HG02870 (cell line): ENCODE results near the gene MRPS18B.
"Not testable (repeated sequence)": the region's sequence is repeated elsewhere in the genome, so short reads cannot be mapped to it uniquely, and the experiment has no call there.

Experiments
- ATAC-seq: cut with Tn5 transposase; IDR thresholded peaks from one replicate; pipeline ENCODE4 v1.9.1; 2021; ENCODE audit warnings: mild to moderate bottlenecking, moderate library complexity; ENCODE audit not compliant: unreplicated experiment

Gene MRPS18B

GRCh38 chr6:30617565-30618269, at the start of gene MRPS18B:
MRPS18B (plus strand) TSS chr6:30617840; CDS start chr6:30617866, 26 bp downstream.
- ATAC-seq = peak; percentile 70

- no peak for ATAC-seq
Observed at GRCh38 chr6:30568245-30568644, 49.4 kb upstream of the MRPS18B start.

DNA sequence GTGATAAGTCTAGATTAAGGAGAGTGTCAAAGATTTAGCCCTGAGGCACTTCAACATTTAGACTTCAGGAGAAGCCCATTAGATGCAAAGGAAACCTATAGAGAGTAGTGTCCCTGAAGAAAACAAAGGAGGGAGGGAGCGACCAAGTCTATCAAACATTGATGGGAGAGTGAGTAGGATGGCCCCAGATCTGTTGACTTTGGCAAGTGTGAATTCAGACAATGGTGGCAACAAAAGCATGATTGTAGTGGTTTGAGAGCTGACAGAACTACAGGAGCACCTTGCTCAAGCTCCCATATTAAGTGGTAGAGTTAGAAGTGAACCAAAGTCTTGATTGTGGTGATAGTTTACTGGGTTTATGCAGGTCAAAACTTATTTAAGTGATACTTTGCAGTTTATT, 47.4 kb upstream of the MRPS18B start:
- ATAC-seq = no peak

- peak; percentile 18 for ATAC-seq
Observed at GRCh38 chr6:30570740-30571074, 46.9 kb upstream of the MRPS18B start.

DNA sequence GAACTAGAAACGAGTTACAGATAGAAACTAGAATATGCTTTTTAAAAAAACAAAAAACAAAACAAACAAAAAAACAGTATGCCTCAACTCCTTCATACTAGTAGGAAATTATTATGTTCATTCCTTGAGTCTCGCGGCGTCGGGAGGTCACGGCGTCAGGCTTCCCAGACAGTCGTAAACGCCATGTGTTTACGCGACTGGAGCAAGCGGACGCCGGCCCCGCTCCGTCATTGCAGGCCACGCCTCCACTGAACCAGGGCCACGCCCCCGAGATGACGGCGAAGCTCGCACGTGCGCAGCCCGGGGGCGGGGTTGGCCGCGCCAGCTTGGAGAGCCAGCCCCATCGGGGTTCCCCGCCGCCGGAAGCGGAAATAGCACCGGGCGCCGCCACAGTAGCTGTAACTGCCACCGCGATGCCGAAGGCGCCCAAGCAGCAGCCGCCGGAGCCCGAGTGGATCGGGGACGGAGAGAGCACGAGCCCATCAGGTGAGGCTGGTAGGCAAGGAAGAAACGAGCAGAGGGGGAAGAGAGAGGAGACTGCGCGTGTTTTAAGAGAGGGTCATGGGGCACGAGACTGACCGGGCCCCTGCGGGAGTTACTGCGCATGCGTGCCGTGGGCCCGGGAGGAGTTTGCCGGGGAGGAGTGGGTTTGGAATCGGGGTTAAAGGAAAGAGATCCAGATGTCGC, 46.4 kb upstream of the MRPS18B start, which contains the start of gene ABCF1:
ABCF1 (plus strand) TSS at position 368 of the 687 bp plus-strand sequence; CDS start at position 414, 46 bp downstream.
- peak; percentile 87 for ATAC-seq

- ATAC-seq = no peak
Observed at GRCh38 chr6:30571762-30572082, 45.9 kb upstream of the MRPS18B start.

GRCh38 chr6:30572148-30572547, 45.5 kb upstream of the MRPS18B start:
- no peak for ATAC-seq

GRCh38 chr6:30573113-30573512, 44.5 kb upstream of the MRPS18B start:
- ATAC-seq = no peak

- ATAC-seq = no peak
Observed at GRCh38 chr6:30578051-30578450, 39.6 kb upstream of the MRPS18B start.

- ATAC-seq = no peak
Observed at GRCh38 chr6:30583921-30584320, 33.7 kb upstream of the MRPS18B start.

DNA sequence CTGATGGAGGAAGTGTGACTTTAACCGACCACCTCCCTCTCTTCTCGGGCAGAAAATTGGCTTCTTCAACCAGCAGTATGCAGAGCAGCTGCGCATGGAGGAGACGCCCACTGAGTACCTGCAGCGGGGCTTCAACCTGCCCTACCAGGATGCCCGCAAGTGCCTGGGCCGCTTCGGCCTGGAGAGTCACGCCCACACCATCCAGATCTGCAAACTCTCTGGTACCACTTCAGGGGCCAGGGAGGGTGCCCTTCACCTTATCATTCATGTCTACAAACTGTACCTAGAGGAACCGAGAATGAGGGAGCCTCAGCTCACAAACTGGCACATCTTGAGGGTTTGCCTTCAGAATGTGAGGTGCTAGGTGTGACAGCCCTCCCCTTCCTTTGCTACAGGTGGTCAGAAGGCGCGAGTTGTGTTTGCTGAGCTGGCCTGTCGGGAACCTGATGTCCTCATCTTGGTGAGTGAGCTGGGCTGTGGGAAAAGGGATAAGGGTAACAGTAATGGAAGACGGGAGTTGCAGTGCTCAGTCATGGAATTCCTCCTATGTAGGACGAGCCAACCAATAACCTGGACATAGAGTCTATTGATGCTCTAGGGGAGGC, 27.8 kb upstream of the MRPS18B start:
- ATAC-seq = no peak

GRCh38 chr6:30590509-30590908, 27.1 kb upstream of the MRPS18B start:
- ATAC-seq = no peak

- no peak for ATAC-seq
Observed at GRCh38 chr6:30591008-30591407, 26.6 kb upstream of the MRPS18B start.

- no peak for ATAC-seq
Observed at GRCh38 chr6:30592287-30592686, 25.4 kb upstream of the MRPS18B start.

GRCh38 chr6:30597315-30598144, 20.1 kb upstream of the MRPS18B start:
- not testable (repeated sequence) for ATAC-seq

- no peak for ATAC-seq
Observed at GRCh38 chr6:30598912-30599624, 18.6 kb upstream of the MRPS18B start.

GRCh38 chr6:30599625-30600324, 17.9 kb upstream of the MRPS18B start:
- ATAC-seq = no peak

DNA sequence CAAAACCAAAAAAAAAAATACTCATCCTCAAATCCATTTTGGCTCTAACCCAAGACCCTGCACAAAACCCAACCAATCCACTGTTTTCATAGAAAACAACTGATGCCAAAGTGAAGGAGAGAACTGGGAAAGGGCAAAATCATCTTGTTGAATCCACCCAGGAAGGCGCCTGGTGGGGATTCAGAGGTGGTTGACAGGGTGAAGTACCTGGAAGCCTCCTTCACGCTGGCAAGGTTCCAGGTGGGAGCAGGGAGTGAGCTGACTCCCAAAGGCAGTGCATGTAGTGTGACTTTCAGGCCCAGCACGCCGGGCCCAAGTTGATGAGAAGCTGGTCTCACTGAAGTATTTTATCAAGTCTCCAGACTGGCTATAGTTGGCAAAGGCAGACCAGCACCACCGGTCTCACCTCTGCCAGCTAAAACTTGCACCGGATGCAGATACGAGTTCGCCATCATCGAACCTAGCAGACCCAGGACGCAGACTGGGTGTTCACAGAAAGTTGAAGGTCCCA, 17.1 kb upstream of the MRPS18B start:
- ATAC-seq = no peak

DNA sequence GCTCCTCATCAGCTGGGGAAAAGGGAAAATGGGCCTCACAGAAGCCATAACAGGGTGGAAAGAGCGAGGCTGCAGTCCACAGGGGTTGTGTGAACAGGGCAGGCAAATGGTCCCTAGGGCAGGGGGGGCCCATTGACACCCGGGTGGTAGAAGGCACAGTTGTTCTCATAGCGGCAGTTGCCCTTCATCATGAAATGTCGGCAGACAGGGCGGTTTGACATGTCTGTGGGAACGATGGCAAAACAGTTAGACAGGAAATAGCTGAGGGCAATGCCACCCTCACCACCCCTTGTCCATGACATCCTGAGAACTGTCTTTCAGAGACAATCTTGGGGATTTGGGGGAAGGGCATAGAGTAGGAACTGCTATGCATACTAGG, 16.2 kb upstream of the MRPS18B start:
- no peak for ATAC-seq
